ENCODE data around the gene TGM3. TPM values are rescaled to one million over a fixed set of nuclear protein-coding genes. Genes with fewer than 3 reads are reported as not detected.
A peak's percentile ranks its signal among the peaks of the same experiment; 100 is the strongest.

TGM3 gene
- total RNA-seq, 1 experiment from 2014 or later = not detected

DNA sequence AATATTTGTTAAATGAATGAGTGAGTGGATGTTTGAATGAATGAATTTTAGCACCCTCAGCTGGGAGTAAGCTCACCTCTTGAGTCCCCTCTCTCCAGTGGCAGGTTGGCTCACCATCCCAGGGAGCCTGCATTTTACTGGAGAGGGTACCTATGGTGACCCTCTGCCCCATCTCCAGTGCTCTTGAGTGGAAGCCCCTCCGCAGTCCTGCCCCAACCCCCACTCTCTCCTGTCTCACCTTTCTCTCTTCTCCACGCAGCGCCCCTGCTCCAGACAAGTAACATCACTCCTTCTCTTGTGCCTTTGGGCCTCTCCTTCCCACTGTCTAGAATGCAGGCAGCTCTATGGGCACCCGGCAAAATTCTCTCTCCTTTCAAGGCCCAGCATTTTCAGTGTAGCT is 11.3 kb downstream of the TGM3 start:
- no peak for DNase-seq (ENCODE audit: low read depth)

GRCh38 chr20:2311329-2311728 is 15.5 kb downstream of the TGM3 start:
- DNase-seq (ENCODE audit: low read depth) = no peak

- peak; percentile 77 for DNase-seq (ENCODE audit: low read depth)
These were observed 17.1 kb downstream of the TGM3 start for GRCh38 chr20:2312876-2313275.

DNA sequence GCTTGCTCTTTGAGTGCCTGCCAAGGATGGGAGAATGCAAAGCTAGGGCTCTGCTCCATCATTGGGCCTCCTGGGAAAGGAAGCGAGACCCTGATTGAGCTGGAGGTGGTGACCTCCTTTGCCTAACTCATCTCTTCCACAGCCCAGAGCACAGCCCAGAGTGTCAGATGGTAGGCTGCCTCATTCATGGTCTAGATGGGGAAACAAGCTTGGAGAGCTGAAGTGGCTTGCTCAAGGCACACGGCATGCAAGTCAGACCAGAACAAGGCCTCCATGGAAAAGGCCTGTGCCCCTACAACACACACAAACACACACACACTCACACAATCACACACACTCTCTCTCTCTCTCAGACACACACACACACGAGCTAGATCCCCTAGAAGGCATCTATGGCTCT is 17.5 kb downstream of the TGM3 start:
- DNase-seq (ENCODE audit: low read depth) = no peak

DNA sequence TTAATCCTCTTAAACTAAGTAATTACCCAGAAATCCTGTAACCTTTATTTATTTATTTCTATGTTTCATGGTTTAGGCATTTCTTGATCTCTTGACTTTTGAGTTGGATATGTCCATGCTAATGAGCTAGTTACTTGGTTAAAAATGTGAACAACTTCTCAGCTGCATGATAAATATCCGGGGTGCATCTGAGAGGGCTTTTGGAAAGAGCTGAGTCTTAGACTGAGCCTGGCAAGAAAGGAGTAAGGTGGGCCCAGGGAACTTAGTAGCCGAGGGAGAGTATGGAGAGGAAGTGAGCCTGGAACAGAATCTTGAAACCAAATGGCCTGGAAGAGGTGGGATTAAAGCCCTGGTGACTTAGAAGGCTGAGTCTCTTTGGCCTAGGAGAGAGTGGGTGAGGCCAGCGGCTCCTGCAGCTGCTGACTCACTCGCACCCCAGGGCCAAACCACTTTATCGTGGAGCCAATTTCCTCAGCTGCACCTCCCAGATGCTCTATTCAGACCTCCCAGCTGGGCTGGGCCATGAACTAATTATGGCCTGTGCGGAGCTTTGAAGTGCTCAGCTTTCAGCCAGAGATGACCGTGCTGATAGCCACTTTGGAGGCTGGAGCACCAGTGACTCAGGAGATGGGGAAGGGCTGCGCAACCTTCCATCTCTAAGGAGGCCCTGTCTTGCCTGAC is 19.1 kb downstream of the TGM3 start:
- peak; percentile 100 for DNase-seq (ENCODE audit: low read depth)

DNA sequence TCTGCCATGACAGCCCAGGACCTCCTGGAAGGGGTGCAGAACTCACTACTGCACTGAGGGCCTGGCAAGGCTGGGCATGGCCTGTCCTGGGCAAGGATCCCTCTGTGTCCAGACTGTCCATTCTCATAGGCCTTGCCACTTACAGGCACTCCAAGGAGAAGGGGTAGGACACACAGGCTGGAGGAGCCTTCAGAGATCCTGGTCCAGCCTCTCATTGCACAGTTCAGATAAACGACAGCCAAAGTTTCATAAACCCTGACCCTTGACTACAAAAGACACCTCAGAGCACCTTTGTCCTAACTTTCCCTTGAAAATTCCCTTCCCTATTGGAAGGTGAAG is 19.6 kb downstream of the TGM3 start:
- DNase-seq (ENCODE audit: low read depth) = no peak

DNA sequence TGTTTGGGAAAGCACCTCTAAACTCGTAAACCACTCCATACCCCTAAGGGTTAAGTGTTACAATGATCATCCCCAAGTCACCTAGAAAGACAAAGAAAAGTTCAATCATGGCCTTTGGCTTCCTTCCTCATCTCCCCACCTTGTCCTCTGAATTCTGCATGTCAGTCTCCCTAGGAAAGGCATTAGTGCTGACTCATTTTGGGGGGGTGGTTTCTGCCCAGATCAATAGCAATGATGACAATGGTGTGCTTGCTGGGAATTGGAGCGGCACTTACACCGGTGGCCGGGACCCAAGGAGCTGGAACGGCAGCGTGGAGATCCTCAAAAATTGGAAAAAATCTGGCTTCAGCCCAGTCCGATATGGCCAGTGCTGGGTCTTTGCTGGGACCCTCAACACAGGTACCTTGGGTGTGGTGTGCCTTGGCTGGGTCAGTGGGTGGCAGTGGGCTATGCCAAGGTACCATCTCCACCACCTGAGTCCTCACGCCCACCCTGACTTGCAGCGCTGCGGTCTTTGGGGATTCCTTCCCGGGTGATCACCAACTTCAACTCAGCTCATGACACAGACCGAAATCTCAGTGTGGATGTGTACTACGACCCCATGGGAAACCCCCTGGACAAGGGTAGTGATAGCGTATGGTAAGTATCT is 21.2 kb downstream of the TGM3 start:
- DNase-seq (ENCODE audit: low read depth) = no peak

DNA sequence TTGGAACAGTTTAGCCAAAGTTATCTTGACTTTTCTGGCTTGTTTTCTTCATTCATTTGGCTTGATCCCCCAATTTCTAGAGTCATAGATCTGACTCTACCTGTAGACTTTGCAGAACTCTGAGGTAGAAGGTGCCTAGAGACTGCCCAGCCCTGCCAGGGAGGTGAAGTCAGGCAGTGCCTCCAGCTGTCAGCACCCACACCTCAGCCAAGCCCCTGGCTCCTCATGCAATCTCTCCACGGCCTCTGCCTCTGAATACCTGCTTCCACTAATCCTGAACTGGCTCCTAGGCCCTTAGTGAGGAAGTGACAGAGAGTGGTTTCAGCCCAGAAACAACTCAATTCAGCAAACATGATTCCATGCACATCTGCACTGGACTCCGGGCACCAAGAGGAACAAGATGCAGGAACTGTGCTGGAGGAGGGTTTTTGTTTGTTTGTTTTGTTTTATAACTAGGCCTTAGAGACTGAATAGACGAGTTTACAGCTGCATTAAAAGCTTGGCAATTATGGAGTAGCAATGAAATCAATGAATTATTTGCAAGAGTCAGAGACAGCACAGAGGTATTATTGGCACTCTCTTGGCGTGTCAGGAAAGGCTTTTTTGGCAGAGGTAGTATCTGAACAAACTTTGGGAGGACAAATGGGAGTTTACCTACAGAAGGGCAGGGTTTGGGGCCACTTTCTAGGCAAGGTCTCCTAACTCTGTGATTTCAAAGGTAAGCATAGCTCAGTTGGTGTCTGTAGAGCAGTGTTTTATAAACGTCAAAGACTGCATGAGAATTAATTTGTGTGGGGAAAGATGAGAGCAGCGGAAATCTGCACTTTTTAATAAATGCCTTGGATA is 25.2 kb downstream of the TGM3 start:
- no peak for DNase-seq (ENCODE audit: low read depth)

DNA sequence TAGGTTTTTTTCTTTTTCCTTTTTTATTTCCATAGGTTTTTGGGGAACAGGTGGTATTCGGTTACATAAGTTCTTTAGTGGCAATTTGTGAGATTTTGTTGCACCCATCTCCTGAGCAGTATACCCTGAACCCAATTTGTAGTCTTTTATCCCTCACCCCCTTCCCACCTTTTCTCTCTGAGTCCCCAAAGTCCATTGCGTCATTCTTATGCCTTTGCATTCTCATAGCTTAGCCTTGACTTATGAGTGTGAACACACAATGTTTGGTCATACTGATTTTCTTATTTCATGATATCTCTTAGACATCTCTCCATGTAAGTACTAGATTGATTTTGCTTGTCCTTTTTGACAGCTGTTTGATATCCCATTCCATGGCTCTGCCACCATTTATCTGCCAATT is 27.2 kb downstream of the TGM3 start:
- no peak for DNase-seq (ENCODE audit: low read depth)

DNA sequence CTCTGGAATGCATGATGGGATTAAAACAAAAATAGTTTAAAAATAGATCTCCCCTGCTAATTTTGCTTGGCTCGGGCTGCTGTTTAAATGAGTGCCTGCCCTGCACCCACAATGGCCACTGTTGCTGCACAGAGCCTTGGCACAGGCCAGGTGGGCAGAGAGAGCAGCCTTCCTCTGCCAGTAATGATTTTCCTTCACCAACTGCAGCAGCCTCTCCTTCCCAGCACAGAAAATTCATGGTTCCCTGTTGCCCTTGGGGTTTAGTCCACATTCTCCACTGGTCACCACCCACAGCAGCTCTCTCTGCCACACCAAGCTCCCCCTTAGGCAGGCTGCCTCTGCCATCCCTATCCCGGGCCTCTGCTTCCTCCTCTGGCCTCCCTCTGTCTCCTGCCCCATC is 30.2 kb downstream of the TGM3 start:
- no peak for DNase-seq (ENCODE audit: low read depth)

DNA sequence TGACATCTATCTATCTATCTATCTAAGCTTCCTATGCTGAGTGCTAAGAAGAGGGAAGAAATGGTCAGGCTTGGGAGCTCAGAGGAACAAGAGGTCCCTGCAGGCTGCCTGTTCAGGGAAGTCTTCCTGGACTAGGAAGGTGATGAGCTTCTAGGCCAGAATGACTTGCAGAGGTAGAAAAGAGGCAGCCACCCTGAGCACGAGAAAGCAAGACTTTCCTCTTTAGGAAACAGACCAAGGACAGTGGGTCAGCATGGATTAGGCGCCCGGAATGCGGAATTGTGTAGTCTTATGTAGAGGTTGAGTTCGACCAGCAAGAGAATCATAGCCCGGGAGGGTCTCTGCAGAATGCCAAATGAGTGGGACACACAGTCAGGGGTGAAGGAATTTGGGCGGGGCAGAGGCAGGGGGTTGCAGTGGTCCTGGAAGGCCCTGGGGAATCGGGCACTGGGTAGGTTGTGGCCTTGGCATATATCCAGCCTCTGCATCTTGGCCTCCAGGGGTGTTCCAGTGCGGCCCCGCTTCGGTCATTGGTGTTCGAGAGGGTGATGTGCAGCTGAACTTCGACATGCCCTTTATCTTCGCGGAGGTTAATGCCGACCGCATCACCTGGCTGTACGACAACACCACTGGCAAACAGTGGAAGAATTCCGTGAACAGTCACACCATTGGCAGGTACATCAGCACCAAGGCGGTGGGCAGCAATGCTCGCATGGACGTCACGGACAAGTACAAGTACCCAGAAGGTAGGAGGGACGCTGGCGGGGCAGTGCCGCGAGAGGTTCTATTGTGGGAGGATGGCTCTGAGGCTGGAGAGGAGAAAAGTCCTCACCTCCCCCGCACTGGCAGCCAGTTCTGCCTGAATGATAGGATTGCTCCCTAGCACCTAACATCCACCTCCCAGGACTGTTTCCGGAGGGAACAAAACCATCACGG is 32.1 kb downstream of the TGM3 start:
- no peak for DNase-seq (ENCODE audit: low read depth)

GRCh38 chr20:2329286-2329685 is 33.5 kb downstream of the TGM3 start:
- DNase-seq (ENCODE audit: low read depth) = no peak

- DNase-seq (ENCODE audit: low read depth) = no peak
These were observed 34.4 kb downstream of the TGM3 start for GRCh38 chr20:2330090-2330695.

GRCh38 chr20:2331106-2331505 is 35.3 kb downstream of the TGM3 start:
- no peak for DNase-seq (ENCODE audit: low read depth)

DNA sequence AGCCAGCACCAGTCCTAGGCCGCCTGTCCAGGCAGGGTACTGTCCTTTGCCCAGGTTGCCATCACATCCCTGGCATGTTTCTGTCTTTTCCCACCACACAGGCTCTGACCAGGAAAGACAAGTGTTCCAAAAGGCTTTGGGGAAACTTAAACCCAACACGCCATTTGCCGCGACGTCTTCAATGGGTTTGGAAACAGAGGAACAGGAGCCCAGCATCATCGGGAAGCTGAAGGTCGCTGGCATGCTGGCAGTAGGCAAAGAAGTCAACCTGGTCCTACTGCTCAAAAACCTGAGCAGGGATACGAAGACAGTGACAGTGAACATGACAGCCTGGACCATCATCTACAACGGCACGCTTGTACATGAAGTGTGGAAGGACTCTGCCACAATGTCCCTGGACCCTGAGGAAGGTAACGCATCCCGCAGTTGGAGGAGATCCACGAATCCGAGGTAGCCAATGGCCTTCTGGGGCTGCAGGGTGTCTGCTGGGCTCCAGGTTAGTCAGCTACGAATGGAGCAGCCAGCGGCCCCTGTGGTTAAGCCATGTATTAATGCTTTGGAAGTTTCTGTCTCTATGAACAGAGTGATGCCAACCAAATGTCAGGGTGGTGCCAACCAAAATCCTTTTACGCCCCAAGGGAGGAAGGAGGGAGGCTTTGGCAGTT is 36.2 kb downstream of the TGM3 start:
- no peak for DNase-seq (ENCODE audit: low read depth)

DNA sequence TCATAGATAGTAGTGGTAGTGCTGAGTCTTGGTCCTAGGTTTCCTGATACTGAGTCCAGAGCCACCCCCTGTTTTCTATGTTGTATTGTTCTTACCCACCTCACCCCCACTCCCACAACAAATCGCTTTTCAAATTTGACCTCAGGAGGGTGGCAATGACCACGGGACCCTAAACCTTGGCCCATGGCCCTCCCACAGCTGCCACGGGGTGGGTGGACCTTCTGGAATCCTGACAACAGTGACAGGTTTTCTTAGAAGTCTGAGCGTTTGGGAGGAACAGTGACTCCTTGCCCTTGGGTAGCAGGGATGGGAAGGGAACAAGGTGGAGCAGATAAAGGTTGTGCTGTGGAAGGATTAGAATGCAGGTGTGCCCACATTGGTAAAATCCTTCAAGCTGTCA is 36.9 kb downstream of the TGM3 start:
- DNase-seq (ENCODE audit: low read depth) = no peak

DNA sequence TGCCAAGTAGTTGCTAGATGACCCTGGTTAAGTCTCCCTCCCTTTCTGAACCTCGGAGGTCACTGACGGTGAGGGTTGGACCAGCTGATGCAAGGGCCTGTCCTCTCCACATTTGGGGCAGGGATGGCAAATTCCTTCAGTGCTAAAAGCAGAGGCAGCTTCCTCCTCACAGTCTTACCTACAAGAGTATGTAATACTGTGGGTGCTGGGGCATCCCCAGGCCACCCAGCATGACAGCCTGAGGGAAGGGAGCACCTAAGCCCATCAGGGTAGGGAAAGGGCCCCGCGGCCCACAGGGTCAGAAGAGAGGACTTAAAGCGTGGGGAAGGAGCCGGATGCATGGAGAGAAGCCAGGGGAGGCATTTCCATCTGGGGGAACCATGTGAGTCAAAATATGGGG is 38.0 kb downstream of the TGM3 start:
- no peak for DNase-seq (ENCODE audit: low read depth)

DNA sequence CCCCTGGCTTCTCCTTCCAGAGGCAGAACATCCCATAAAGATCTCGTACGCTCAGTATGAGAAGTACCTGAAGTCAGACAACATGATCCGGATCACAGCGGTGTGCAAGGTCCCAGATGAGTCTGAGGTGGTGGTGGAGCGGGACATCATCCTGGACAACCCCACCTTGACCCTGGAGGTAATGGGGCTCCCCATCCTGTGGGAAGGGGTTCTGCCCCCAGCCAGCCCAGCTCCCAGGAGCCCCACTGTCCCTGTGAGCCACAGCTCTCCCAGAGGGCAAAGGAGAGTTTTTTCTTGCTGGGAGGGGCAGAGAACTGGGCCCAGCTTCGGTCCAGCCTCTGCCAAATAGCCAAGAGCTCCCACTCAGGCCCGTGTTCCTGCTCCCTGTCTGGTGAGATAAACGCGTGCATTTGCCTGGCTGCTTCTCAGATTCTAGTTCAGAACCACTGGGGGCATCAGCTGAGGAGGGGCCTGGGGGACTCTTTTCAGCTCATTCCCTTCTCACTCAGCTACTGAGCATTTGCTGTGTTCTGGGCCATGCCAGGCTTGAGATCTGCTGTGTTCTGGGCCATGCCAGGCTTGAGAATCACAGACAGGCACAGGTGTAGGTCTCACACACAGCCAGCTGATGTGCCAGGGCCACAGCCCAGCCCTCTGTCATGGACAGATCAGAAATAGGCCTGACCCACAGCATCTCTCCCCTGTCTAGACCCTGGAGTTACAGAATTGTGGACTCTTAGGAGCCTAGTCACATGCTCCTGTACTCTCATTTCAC is 39.5 kb downstream of the TGM3 start:
- no peak for DNase-seq (ENCODE audit: low read depth)

GRCh38 chr20:2336471-2336870 is 40.7 kb downstream of the TGM3 start:
- DNase-seq (ENCODE audit: low read depth) = no peak

DNA sequence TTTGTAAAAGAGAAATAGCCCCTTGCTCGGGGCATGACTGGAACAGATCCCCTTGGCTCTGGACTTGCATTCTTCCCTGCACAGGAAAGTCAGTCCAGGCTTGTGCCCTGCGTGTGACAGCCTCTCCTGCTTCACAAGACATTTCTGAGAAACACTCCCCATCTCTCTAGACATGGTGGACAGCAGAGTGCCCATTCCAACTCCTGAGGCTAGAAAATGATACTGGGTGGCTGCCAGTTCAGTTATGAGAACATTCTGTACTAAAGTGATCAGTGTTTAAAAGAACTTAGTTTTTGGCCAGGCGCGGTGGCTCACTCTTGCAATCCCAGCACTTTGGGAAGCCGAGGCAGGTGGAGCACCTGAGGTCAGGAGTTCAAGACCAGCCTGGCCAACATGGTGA is 41.3 kb downstream of the TGM3 start:
- DNase-seq (ENCODE audit: low read depth) = no peak

Data from RPMI7951 (cell line).